Choroid plexus epithelial cell (primary cell): Measurements from ENCODE around the gene MIA3.

Experiments
- DNase-seq: peaks from one replicate; pipeline ENCODE4 v3.0.0-alpha.2; 2010; ENCODE audit warnings: low read depth
- H3K4me3 ChIP-seq: 2 replicates; pipeline ENCODE4 v1.5.1; 2011; ENCODE audit warnings: low read depth, mild to moderate bottlenecking, control low read depth, low read length, moderate library complexity
- CTCF ChIP-seq: conservative IDR thresholded peaks from 2 replicates; pipeline ENCODE4 v1.5.1; 2011; ENCODE audit warnings: low read depth, mild to moderate bottlenecking, control low read depth, inconsistent platforms, low read length, moderate library complexity

The MIA3 gene

DNA sequence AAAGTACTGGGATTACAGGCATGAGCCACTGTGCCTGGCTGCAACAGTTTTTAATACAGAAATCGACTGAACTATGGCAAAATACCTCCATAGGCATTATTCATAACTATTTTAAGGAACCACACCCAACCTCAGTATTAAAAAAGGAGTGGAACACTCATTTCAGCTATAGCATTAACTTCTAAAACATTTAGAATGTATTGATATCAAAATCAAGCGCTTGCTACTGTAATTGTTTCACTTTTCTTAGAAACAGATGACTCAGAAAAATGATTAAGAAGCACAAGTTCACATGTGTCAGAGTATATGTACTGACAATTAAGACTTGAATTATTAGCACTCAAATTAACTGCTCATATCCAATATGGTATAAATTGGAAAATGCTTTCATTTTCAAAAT, 79.3 kb downstream of the MIA3 start:
- DNase-seq: no peak
- H3K4me3 ChIP-seq: no peak overlapping the region
- no peak for TF ChIP-seq CTCF

DNA sequence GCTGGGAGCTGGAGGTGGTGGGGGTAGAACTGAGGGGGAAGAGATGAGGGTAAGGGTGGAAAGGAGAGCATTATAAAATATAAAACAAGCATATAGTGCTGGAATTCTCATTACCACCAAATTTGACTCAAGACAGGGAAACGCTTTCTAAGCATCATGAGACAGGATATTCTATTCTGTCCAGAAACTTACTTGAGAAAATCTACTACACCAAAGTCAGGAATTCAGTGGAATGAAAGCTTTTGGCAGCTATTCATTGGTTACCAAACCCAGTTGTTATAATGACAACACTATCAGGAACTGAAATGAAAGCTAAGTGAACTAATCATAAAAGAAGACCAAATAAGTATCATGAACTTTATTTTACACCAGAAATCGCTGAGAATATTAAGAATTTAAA, 79.9 kb downstream of the MIA3 start:
- DNase-seq: peak; percentile 69
- no peak overlapping the region for H3K4me3 ChIP-seq
- TF ChIP-seq CTCF: no peak

- H3K4me3 ChIP-seq: no peak overlapping the region
- DNase-seq: no peak
- TF ChIP-seq CTCF: no peak
These were observed 84.3 kb downstream of the MIA3 start for GRCh38 chr1:222702210-222702609.

GRCh38 chr1:222704260-222704659, 86.4 kb downstream of the MIA3 start:
- H3K4me3 ChIP-seq: no peak overlapping the region
- no peak for TF ChIP-seq CTCF
- DNase-seq: no peak

DNA sequence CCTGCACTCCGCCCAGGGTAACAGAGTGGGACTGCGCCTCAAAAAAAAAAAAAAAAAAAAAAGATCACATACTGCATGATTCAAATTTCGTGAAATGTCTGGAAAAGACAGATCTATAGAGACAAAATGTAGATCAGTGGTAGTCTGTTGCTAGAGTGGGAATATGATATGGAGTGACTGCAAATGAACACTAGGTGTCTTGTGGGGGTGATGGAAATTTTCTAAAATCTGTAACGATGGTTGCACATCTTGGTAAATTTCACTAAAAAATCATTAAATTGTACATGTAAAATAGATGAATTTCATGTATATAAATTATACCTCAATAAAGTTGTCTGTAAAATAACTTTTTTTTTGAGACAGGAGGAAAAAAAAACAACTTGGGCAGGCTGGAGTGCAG, 88.9 kb downstream of the MIA3 start:
- TF ChIP-seq CTCF: peak; percentile 9
- no peak for DNase-seq

GRCh38 chr1:222709700-222710153, 91.8 kb downstream of the MIA3 start:
- TF ChIP-seq CTCF: no peak
- H3K4me3 ChIP-seq: no peak overlapping the region
- peak; percentile 10 for DNase-seq

More for the DNA sequence above, 88.9 kb downstream of the MIA3 start:
- no peak overlapping the region for H3K4me3 ChIP-seq
